ENCODE results near the gene MFAP4.

The MFAP4 gene

GRCh38 chr17:19348081-19348650 lies 38.8 kb downstream of the MFAP4 start:
- no peak for DNase-seq (ENCODE audit: low read depth)

- no peak for DNase-seq (ENCODE audit: low read depth)
Observed at GRCh38 chr17:19347323-19348080, 39.5 kb downstream of the MFAP4 start.

DNA sequence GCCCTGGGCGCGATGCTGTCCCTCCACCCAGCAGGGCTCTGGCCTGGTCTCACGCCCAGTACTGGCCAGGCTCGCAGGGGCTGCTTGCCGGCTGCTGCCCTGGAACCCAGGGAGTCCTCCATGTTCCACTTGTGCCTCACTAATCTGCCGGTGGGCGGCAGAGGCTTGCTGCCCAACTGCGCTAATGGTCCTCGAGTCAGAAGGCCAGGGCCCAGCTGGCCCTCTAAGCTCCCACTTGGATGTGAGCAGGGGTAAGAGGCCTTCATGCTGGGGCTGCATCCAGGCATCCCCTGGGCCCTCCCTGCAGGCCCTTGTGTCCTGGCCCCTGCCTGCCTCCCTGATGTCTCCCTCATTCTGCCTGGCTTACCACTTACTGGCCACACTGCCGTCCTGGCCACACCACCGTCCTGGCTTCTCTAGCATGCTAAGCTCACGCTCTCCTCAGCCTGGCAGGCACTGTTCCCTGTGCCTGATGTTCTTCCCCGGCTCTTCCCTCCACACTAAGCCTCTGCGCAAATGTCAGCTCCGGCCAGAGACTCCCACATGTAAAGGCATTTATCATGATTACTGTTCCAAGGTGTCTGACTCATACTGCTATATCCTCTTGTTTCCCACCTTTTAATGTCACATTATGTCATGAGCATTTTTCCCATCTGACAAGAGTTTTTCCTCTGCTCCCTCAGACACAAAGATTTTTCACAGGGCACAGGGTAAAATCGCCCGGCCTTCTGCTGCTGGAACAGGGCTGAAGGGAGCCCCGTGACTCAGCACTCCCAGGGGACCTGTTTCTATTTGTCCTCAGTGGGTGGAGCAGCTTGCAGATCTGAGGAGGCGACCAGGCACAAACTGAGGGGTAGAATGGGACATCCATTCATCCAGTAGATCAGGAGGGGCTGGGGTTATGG lies 40.4 kb downstream of the MFAP4 start:
- no peak for DNase-seq (ENCODE audit: low read depth)

DNA sequence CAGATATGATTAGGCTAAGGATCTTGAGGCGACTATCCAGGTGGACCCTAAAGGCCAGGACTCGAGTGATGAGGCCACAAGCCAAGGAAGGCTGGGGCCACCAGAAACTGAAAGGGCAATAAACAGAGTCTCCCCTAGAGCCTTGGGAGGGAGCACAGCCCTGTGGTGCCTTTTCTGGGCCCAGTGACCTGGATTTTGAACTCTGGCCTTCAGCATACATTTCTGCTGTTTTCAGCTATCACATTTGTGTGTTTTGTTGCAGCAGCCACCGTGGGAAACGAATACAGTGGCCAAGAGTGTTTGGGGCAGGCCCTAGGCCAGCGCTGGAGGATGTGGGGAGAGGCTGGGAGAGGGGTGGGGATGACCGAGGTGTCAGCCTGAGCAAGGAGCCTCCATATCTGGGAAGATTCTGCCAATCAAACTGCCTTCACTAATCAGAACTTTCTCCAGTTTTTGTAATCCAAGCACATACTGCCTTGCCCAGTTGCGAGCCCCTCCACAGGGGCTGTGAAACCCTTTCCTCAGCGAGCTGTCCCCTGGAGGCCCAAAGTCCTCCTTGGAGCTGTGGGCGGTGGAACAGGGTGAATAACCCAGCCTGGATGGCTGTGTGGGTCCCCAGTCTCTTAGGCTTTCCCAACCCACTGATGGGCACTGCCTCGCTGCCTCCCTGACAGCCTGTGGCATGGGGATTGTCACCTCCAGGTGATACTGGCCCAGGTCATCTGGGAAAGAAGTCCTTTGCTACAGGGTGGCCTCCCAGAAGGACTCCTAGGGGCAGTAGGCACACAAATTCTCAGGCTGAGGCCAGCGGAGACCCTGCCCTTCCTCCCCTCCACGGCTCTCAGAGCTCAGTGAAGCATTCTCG lies 41.3 kb downstream of the MFAP4 start:
- no peak for DNase-seq (ENCODE audit: low read depth)

GRCh38 chr17:19345067-19345460 lies 41.9 kb downstream of the MFAP4 start:
- DNase-seq (ENCODE audit: low read depth): no peak

- no peak for DNase-seq (ENCODE audit: low read depth)
Observed at GRCh38 chr17:19344311-19345066, 42.5 kb downstream of the MFAP4 start.

DNA sequence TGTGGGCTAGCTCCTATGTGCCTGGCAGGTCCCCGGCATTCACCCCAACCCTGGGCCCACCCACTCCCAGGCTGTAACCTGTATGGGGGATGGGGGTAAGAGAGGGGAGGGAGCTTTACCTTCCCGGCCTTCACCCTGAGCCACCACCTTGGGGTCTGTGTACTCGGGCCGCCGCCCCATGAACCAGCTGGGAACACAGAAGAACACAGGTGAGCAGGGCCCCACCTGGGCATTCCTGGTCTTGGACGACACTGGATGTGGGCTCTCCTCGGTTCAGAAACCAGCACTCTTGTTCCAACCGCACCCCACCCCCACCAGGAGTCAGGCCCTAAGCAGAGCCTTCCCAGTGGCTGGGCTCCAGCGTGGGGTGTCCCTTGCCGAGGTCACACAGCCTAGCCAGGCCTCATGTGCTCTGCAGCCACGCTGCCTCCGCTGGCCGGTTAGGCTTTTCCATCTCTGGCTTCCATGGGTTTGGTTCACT lies 43.3 kb downstream of the MFAP4 start:
- no peak for DNase-seq (ENCODE audit: low read depth)

- no peak for DNase-seq (ENCODE audit: low read depth)
Observed at GRCh38 chr17:19343256-19343630, 43.7 kb downstream of the MFAP4 start.

- DNase-seq (ENCODE audit: low read depth): no peak
Observed at GRCh38 chr17:19342611-19343255, 44.3 kb downstream of the MFAP4 start.

- DNase-seq (ENCODE audit: low read depth): no peak
Observed at GRCh38 chr17:19341641-19342610, 45.1 kb downstream of the MFAP4 start.

DNA sequence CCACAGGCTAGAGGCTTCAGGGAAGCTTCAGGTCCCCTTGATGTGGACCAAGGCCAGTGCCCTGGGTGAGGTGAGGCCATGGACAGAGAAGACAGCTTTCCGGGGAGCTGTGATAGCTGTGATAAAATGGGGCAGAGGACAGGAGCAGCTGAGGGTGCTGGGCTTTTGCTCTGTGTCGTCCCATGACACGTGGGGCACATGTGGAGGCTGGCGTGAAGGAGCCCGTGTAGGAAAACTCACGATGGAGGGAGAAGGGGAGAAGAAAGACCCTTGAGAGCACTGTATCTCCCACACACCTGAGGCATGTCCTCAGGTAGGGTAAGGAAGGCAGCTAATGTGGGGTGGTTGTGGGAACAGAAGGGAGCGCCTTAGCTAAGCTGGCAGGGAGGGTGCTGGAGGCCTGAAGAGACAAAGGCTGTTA lies 45.8 kb downstream of the MFAP4 start:
- no peak for DNase-seq (ENCODE audit: low read depth)

DNA sequence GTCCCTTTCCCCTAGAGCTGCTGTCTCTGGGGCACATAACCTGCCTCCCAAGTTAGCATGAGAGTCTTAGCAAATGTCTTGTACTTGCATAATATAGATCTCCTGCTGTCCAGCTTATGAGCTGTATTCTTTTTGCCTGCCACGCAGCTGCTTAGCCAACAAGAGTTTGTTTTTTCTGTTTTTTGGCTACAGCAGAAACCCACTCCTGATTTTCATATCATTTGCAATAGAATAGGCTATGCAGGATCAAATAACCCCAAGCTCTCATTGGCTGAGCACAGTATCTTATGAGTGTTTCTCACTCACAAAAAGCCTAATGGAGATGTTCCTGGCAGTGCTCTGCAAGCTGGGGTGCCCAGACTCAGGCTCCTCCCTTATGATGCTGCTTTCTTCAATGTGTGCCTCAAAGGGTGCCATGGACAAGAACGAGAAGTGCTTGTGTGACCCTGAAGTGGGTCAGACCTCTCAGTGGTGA lies 47.6 kb downstream of the MFAP4 start:
- DNase-seq (ENCODE audit: low read depth): no peak

- DNase-seq (ENCODE audit: low read depth): peak; percentile 58
Observed at GRCh38 chr17:19338031-19338990, 48.7 kb downstream of the MFAP4 start.

DNA sequence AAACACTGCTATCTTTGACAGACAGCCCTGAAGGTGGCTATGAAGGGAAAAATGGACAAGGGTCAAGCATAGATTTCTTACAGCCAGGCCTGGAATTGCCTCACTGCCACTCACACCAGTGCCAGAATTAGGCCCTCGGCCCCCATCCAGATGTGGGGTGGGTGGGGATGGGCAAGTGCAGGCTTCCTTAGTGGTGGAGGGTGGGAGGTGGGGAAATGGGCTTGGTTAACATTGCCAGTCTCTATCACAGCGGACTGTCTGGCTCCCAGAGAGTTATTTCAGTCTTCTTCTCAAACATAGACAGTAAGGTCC lies 49.3 kb downstream of the MFAP4 start:
- DNase-seq (ENCODE audit: low read depth): no peak

GRCh38 chr17:19336938-19337711 lies 49.9 kb downstream of the MFAP4 start:
- DNase-seq (ENCODE audit: low read depth): no peak

GRCh38 chr17:19335951-19336631 lies 50.9 kb downstream of the MFAP4 start:
- DNase-seq (ENCODE audit: low read depth): no peak

DNA sequence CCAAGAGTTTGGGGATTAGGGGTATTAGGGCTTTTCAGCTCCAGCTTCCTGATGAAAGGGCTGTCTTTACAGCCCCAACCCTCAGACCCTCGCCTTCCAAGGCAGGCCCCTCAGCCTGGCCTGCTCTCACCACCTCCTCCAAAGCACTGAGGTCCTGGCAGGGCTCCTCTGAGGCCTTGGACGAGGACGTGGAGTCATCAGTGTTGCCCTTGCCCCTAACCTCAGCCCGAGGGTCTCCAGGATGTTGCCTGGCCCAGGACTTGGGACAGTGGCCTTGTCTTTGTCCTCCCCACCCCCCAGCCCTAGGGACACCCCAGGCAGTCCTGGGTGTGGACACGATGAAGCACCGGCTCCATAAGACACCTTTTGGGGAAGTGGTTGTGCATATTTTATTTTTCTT lies 52.7 kb downstream of the MFAP4 start:
- no peak for DNase-seq (ENCODE audit: low read depth)
